ENCODE results near the gene DPF1. TPM values are rescaled to one million over a fixed set of nuclear protein-coding genes. Genes with fewer than 3 reads are reported as not detected.

Gene DPF1
- total RNA-seq, 1 experiment from 2014 or later, result 1.0 TPM

- Mint-ChIP-seq H3K27me3 (ENCODE audit: unreplicated experiment) (peaks cover 32% of the 10 kb centered on the region), H3K36me3 (ENCODE audit: insufficient read depth, unreplicated experiment) (peaks cover 41% of the 10 kb centered on the region), H3K4me1 (ENCODE audit: low read depth, unreplicated experiment) (peaks cover 10% of the 10 kb centered on the region), H3K4me3 (ENCODE audit: low read depth, unreplicated experiment) (no peak overlapping the region), H3K27ac (ENCODE audit: unreplicated experiment) (peak overlapping the region; percentile 1), H3K9me3 (ENCODE audit: low read depth, unreplicated experiment) (no peaks in the 10 kb centered on the region)
- no TSS peak for BruUV-seq (replicated peaks)
- no peak for DNase-seq
- intact Hi-C loops (cut with micrococcal nuclease; ENCODE audit: unreplicated experiment), result no loop called here
- TF ChIP-seq, protein P1, sequence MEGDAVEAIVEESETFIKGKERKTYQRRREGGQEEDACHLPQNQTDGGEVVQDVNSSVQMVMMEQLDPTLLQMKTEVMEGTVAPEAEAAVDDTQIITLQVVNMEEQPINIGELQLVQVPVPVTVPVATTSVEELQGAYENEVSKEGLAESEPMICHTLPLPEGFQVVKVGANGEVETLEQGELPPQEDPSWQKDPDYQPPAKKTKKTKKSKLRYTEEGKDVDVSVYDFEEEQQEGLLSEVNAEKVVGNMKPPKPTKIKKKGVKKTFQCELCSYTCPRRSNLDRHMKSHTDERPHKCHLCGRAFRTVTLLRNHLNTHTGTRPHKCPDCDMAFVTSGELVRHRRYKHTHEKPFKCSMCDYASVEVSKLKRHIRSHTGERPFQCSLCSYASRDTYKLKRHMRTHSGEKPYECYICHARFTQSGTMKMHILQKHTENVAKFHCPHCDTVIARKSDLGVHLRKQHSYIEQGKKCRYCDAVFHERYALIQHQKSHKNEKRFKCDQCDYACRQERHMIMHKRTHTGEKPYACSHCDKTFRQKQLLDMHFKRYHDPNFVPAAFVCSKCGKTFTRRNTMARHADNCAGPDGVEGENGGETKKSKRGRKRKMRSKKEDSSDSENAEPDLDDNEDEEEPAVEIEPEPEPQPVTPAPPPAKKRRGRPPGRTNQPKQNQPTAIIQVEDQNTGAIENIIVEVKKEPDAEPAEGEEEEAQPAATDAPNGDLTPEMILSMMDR (IDR thresholded peaks at IDR 0.05; ENCODE audit: unreplicated experiment), result no peak
- CTCF ChIA-PET, result interaction anchor here (0.7 kb wide), 1 partner anchor 11 kb away, joined by 3 read pairs; no protein-coding TSS in a partner anchor
Measured at GRCh38 chr19:38210458-38210987, 13.5 kb downstream of the DPF1 start.

GRCh38 chr19:38209671-38210457, 14.2 kb downstream of the DPF1 start:
- peak overlapping the region; percentile 1 for H3K27ac Mint-ChIP-seq (ENCODE audit: unreplicated experiment)
- CTCF ChIA-PET, result no interaction called here
- TF ChIP-seq, protein P1 (IDR thresholded peaks at IDR 0.05; ENCODE audit: unreplicated experiment), result no peak

GRCh38 chr19:38209152-38209551, 14.9 kb downstream of the DPF1 start:
- DNase-seq, result no peak
- Mint-ChIP-seq H3K4me3 (ENCODE audit: low read depth, unreplicated experiment) (no peak overlapping the region), H3K27ac (ENCODE audit: unreplicated experiment) (no peak overlapping the region), H3K36me3 (ENCODE audit: insufficient read depth, unreplicated experiment) (peaks cover 49% of the 10 kb centered on the region), H3K27me3 (ENCODE audit: unreplicated experiment) (peaks cover 25% of the 10 kb centered on the region), H3K9me3 (ENCODE audit: low read depth, unreplicated experiment) (no peaks in the 10 kb centered on the region), H3K4me1 (ENCODE audit: low read depth, unreplicated experiment) (peaks cover 6% of the 10 kb centered on the region)
- BruUV-seq (replicated peaks), result no TSS peak
- intact Hi-C loops (cut with micrococcal nuclease; ENCODE audit: unreplicated experiment), result no loop called here
- CTCF ChIA-PET, result no interaction called here
- TF ChIP-seq, protein P1 (IDR thresholded peaks at IDR 0.05; ENCODE audit: unreplicated experiment), result no peak

More at GRCh38 chr19:38209671-38210457, 14.2 kb downstream of the DPF1 start:
- no peaks in the 10 kb centered on the region for H3K9me3 Mint-ChIP-seq (ENCODE audit: low read depth, unreplicated experiment)
- DNase-seq, result no peak
- no TSS peak for BruUV-seq (replicated peaks)
- H3K4me1 Mint-ChIP-seq (ENCODE audit: low read depth, unreplicated experiment), result peaks cover 10% of the 10 kb centered on the region
- no peak overlapping the region for H3K4me3 Mint-ChIP-seq (ENCODE audit: low read depth, unreplicated experiment)
- intact Hi-C loops (cut with micrococcal nuclease; ENCODE audit: unreplicated experiment), result no loop called here
- H3K36me3 Mint-ChIP-seq (ENCODE audit: insufficient read depth, unreplicated experiment), result peaks cover 43% of the 10 kb centered on the region
- peaks cover 31% of the 10 kb centered on the region for H3K27me3 Mint-ChIP-seq (ENCODE audit: unreplicated experiment)

DNA sequence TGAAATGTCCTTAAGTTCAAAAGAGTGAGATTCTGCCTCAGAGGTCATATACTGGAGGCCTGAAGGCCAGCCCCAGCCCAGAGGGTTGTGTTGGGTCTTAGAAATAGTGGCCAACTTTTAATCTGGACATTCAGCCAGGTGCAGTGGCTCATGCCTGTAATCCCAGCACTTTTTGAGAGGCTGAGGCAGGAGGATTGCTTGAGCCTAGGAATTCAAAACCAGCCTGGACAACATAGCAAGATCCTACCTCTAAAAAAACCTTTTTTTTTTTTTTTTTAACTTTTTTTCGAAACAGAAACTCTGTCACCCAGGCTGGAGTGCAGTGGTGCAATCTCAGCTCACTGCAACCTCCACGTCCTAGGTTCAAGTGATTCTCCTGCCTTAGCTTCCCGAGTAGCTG, 15.5 kb downstream of the DPF1 start:
- H3K36me3 Mint-ChIP-seq (ENCODE audit: insufficient read depth, unreplicated experiment), result peaks cover 47% of the 10 kb centered on the region
- H3K9me3 Mint-ChIP-seq (ENCODE audit: low read depth, unreplicated experiment), result no peaks in the 10 kb centered on the region
- DNase-seq, result no peak
- no TSS peak for BruUV-seq (replicated peaks)
- TF ChIP-seq, protein P1 (IDR thresholded peaks at IDR 0.05; ENCODE audit: unreplicated experiment), result no peak
- intact Hi-C loops (cut with micrococcal nuclease; ENCODE audit: unreplicated experiment), result no loop called here
- H3K4me1 Mint-ChIP-seq (ENCODE audit: low read depth, unreplicated experiment), result no peaks in the 10 kb centered on the region
- no peak overlapping the region for H3K4me3 Mint-ChIP-seq (ENCODE audit: low read depth, unreplicated experiment)
- CTCF ChIA-PET, result no interaction called here
- peaks cover 19% of the 10 kb centered on the region for H3K27me3 Mint-ChIP-seq (ENCODE audit: unreplicated experiment)
- H3K27ac Mint-ChIP-seq (ENCODE audit: unreplicated experiment), result no peak overlapping the region
